HPDE6-E6E7 (cell line): ENCODE results near the gene WRAP73.

Source experiments
- DNase-seq: peaks from one replicate; pipeline ENCODE4 v3.0.0; 2011; ENCODE audit warnings: missing footprints; ENCODE audit errors: extremely low spot score

Gene WRAP73

DNA sequence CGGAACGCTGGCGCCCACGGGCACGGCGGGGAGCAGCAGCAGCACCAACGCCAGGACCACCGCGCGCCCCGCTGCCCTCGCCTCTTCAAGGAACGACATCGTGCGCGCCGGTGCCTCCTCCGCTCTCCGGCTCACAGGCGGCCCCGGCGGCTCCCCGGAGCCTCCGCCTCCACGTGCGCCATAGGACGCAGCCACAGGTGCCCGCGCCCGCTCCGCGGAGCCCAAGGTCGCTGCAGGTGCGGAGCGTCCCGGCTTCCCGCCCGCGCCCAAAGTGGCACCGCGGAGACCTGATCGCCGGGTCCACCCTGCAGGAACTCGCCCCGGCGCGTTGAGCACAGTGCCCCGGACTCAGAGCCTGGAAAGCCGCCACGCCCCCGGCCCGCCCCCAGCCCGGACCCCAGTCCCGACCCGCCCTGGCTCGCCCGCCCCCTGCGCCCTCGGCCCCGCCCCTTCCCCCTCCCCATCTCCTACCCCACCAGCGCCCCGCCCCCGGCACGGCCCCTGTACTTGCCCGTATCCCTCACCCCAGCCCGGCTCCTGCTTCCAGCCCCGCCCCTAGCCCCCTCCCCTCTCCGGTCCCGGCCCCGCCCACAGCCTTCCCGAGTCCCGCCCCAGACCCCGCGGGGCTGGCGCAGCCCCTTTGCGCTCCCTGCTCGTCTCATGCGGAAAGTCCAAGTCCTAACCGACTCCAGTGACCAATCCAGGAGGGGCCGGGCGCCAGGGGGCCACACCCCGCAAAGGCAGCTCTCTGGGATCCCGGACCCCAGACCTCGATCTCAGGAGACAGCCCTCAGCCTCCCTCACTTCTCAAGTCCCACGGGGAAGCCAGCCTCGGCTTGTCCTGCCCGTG is 38.5 kb downstream of the WRAP73 start, which contains the start of gene MEGF6:
Gene MEGF6 (minus strand): TSS at position 339 of the 850 bp plus-strand sequence. CDS start 240 bp downstream, at position 99.
- DNase-seq, result no peak

DNA sequence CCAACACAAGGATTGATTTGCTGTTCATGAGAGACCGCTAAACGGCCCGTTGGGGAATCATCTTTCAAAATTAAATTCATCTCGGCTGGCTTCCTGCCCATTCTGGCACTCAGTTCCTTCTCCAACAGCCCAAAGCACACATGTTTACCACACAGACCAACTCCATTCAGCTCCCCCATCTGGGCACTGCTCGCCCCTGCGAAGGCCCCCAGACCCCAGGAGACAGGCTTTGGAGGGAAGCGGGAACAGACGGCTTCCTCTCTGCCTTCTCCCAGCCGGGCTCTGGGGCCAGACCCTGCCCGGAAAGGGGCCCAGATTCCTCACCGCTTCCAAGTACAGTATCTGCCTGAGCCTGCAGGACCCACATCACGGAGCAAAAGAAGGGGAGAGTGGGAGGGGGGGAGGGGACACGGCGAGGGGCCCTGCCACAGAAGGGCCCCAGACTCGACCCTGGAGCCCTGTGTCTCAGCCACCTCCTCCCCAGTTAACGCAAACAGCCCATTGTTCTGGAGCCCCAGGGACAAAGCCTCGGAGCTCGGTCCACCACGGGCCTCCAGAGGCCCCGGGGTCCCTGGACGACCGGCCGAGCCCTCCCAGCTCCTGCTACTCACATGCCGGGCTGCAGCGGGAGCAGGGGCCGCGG is 39.3 kb downstream of the WRAP73 start:
- DNase-seq, result no peak

DNA sequence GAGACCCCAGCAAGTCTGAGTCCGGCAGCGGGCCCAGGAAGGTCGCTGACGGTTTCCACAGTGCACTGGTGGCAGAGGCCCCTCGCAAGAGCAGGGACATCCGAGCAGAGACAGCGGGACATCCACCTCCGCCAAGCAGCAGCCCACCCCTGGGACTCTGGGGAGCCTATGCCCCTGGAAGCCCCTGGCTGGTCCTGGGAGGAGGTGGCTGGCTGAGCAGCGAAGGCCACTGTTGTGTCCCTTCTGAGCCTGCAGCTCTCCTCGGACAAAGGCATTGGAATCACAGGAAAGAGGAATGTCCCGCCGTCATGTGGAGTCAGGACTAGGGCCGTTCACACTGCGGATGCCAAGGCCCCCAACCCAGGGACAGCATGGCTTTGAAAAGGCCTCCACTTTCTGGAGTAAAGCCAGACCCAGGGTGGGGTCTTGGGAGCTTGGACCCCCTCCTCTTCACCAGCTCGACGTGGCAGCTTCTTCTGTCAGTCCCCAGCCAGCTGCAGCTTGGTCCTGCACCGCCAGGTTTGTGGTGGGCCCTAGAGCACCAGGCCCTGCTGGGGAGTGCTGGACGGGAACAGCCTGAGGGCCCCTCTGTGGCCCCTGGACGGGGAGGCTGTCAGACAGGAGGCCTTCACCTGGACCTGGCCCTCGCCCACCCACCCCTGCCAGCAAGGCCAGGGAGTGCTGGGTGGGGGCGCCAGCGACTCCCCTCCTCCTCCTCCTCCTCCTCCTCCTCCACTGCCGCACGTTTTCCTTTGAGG is 40.0 kb downstream of the WRAP73 start:
- DNase-seq, result no peak

DNA sequence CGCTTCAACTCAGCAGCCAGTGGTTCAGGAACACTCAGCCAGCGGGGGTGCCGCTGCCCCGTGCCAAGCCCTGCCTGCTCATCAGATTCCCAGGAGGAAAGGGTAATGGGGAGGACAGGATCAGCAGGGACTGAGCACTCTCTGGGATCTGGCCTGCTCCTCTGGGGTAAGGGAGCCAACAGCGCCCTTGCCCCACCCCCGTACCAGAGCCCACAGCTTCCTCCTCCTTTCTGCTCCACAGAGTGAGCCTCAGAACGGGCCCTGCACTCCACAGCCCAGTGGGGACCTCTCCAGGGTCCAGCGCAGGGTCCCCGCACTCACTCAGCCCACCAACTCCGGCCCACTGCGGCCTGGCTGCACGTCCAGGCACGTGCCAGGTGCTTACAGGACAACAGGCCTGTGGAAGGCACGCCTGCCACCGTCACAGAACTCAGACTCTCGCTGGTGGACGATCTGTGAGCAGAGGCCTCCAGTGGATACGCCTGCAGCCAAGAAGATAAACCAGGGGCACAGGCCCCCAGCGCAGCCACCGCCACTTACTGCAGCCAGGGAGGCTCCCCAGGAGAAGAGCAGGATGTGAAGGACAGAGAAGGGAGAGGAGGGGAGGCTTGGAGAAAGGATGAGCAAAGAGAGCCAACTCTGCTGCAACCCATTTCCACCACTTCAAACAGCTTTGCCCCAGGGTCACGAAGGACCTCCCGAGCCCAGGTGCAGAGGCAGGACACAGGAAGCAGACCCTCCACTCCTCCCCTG is 40.7 kb downstream of the WRAP73 start:
- DNase-seq, result no peak

DNA sequence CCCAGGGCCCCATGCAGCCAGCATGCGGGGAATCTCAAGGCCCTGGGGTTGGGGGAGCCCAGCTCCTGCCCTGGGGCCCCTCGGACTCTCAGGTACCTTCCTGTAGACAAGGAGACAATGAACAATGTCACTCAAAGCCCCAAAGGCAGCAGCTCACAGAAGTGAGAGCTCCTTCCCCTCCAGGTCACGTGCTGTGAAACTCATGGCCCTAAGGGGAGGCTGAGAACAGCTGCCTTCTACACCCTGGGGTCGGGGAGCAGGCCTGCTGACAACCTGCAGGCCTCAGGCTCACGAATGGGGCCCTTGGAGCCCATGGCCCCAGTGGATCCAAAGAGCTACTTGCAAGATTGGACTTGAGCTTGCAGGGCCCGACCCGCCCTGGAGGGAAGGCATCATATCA is 41.7 kb downstream of the WRAP73 start:
- DNase-seq, result no peak

DNA sequence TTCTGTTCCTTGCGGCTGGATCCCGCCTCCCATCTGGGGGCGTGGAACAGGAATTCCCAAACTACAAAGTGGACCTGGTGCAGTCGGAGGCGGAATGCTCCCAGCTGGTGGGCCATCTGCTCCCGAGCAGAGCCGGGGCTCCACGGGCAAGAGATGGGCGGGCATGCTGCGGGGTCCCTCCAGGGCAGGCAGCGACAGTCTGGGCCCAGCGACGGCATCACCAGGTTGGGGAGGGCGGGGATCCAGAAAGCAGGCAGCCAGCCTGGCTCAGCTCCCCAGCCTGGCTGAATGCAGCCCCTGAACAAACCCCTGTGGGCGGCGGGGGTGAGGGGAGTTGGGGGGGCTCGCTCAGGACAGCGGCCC is 42.2 kb downstream of the WRAP73 start:
- no peak for DNase-seq

DNA sequence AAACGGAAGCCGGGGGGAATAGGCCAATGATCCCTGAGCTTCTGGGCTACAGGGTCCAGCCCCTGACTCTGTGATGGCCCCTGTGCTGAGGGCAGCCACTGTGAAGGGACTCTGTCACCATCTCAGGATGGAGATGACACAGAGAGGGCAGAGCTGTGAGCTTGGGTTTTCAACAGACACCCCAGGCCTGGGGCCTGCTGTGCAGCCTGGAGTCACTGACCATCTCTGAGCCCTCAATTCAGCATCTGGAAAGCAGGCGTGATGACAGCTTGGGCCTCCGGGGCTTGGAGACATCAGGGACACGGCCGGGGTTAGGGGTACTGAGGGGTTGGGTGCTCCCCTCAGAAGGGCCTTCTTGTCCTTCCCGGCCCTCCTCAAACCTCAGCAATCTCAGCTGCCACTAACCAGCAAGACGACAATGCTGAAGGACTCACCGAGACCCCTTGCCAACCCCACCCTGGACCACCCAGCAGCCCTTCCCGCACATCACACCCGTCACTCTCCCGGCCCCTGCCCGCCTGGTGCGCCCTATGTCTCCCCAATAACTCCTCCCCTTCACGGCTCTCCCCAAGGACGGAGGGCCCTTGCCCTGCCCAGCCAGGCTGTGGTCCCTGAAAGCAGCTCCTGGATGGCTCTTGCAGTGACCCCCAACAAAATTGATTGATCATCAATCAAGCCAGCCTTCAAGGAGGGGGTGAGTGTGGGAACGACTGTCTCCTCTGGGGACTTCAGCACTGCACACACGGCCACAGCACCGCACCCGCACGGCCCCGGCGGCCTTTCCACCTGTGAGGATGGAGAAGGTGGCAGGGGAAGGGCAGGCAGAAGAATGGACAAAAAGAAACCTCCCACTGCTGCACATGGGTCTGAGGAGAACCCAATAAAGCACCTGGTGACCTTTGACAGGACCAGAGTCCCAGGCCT is 42.9 kb downstream of the WRAP73 start:
- no peak for DNase-seq

DNA sequence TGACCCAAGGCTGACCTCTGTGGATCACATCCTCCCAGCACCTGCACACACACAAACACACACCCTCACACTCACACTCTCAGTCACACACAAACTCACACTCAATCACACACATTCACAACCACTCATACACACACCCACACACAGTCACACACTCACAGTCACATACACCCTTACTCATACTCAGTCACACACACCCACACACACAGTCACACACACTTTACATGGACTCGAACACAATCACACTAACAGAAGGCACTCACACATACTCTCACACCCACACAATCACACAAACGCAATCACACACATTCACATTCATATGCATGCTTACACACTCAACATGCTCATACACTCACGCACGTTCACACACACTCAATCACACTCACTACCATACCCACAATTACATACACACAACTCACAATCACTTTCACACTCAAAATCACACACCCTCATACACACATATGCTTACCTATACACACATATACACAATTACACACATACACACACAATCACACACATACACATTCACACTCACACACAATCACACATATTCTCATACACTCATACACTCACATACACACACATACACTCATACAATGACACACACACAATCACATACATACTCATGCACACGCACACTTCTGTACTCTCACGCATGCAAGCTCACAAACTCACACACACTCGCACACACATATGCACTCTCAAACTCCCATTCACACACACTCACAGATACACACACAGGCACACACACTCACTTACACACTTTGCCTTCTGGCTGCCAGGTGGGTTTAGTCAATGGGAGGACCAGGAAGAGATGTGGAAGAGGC is 44.7 kb downstream of the WRAP73 start:
- no peak for DNase-seq

GRCh38 chr1:3604468-3604974 is 45.4 kb downstream of the WRAP73 start:
- no peak for DNase-seq

DNA sequence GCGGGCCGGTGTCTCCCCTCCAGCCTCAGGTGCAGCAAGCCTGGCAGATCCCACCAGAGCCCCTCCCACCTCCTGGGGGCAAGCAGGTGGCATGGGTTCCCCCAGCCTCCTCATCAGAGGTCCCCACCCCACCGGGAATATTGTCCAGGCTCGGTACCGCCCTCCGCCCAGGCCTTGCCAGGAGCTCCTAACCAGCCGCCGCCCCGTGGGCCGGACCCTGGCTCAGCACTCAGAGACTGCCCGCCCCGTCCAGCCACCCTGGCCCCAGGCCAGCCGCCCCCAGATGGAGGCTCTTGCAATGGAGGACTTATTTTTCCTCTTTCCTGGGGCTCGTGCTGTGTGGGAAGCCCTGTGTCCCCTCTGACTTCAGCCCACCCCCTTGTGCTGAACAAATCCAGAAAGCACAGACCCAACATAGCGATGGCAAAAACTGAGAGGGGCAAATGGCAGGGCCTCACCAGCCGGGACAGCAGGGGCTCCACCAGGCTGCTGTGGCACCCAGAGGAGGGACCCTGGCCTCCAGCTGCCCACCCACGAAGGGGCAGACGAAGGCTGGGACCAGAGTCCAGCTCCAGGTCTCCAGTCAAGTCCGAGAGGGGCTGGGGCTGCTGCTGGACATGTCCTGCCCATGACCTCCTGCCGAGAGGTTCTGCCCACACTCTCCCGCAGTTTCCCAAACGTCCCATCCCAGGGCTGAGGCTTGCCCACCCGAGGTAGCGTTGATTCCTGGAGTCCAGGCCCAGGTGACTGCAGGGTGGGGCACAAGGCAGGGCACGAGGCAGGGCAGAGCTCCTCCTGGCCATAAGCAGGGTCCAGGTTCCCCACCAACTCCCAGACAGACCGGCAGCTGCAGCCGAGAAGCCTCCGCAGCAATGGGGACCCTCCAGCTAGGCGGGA is 46.1 kb downstream of the WRAP73 start:
- no peak for DNase-seq

GRCh38 chr1:3603156-3603555 is 46.7 kb downstream of the WRAP73 start:
- no peak for DNase-seq

- DNase-seq, result no peak
Observed at GRCh38 chr1:3602375-3602774, 47.5 kb downstream of the WRAP73 start.

DNA sequence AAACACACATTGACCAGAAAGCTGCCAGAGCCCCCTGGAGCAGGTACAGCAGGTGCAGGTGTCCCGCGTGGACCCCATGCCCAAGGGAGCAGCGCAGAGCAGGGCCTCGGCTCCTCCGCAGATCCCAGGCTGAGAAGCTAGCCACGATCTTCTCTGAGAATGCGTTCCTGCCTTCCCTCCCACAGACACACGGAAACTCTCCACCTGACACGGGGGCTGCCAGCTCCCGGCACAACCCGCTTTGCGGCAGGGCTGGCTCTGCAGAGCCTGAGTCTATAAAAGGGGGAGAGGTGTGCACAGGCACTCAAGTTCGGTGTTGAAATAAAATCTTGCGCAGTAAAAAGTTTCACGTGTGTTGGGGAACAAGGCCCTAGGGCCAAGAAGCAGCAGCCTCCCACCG is 48.2 kb downstream of the WRAP73 start:
- no peak for DNase-seq

- no peak for DNase-seq
Observed at GRCh38 chr1:3600354-3600753, 49.5 kb downstream of the WRAP73 start.

- no peak for DNase-seq
Observed at GRCh38 chr1:3599816-3600215, 50.1 kb downstream of the WRAP73 start.

GRCh38 chr1:3599286-3599811 is 50.6 kb downstream of the WRAP73 start:
- DNase-seq, result no peak

DNA sequence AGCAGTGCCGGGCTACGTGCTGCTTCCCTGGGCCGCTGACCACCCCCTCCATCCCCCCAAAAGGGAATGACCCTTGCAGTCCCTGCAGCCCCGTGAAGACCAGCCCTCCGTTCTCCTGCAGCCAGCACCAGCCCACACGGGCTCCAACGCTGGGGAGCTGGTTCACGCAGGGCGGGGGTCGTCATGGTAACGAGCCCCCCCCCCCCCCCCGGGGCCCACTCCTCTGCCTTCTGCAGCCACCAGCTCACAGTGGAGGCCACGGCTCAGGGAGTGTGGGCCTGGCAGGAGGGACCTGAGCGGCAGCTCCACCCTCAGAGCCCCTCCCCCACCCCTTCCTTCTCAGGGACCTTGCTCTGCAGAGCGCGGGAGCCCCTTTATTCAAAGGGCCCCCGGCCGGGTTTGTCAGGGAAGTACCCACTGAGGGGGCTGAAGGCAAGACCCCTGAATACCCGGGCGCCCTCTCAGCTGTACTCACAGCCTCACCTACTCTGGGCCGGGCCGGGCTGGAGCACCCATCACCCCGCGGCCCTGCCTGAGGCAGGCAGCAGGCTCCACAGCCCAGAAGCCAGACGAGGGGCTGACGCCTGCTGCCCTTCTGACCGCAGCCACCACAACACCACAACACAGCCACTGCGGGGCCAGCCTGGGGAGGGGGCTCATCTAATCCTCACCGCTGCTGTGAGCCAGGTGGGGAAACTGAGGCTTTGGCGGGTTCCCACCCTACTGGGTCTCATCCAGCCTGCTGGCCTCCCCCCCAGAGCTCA is 51.2 kb downstream of the WRAP73 start:
- no peak for DNase-seq
